ENCODE measurements around the gene OLFML2B. TPM values are rescaled to one million over a fixed set of nuclear protein-coding genes. Genes with fewer than 3 reads are reported as not detected.
"Not testable (repeated sequence)": the region's sequence is repeated elsewhere in the genome, so short reads cannot be mapped to it uniquely, and the experiment has no call there.

Gene OLFML2B
- total RNA-seq, 5 donors from 2014 or later (not counting 1 experiment from before 2014, with no cell fraction given): not detected

- Histone ChIP-seq H3K4me1 (ENCODE audit: control insufficient read depth in 1 of 2, extremely low read depth in 1 of 2, insufficient read depth in 2 of 2, low read length in 2 of 2) (peaks cover 0 to 4% of the 10 kb centered on the region in 2 experiments), H3K36me3 (ENCODE audit: control insufficient read depth in 2 of 2, extremely low read depth in 1 of 2, insufficient read depth in 1 of 2, low read length in 1 of 2) (no peaks in the 10 kb centered on the region), H3K9me3 (no peaks in the 10 kb centered on the region), H3K4me3 (ENCODE audit: control insufficient read depth in 1 of 2, extremely low read depth in 1 of 2, low read length in 1 of 2) (no peak overlapping the region), H3K27me3 (replicated peaks in 1 of 2; ENCODE audit: control insufficient read depth in 2 of 2, extremely low read depth in 1 of 2, insufficient read depth in 2 of 2, low read length in 1 of 2) (peaks cover 0 to 9% of the 10 kb centered on the region in 2 experiments), H3K27ac (ENCODE audit: low read length) (no peak overlapping the region)
- Mint-ChIP-seq H3K4me1 (peaks cover 6 to 8% (median 7%) of the 10 kb centered on the region in 3 donors), H3K4me3 (no peak overlapping the region), H3K27ac (no peak overlapping the region), H3K9me3 (peaks cover 0 to 6% (median 0%) of the 10 kb centered on the region in 3 donors), H3K36me3 (no peaks in the 10 kb centered on the region), H3K27me3 (peaks cover 2 to 15% of the 10 kb centered on the region in 2 donors)
- no peak for ATAC-seq (replicated peaks in 1 of 4)
- CTCF ChIA-PET: no interaction called here
- 92% methylated on average over 1 of the region's 4 CpGs for WGBS (ENCODE audit: insufficient coverage)
- POLR2A ChIA-PET: interaction anchor here in 1 of 2 donors (0.5 kb wide), 1 partner anchor 48 kb away, joined by 11 read pairs; no protein-coding TSS in a partner anchor
- DNase-seq: no peak
Measured at GRCh38 chr1:162018418-162018817, 5.3 kb downstream of the OLFML2B start.

- POLR2A ChIA-PET; H3K9me3 ChIP-seq; DNase-seq; H3K27me3 Mint-ChIP-seq; H3K36me3 ChIP-seq (ENCODE audit: control insufficient read depth in 2 of 2, extremely low read depth in 1 of 2, insufficient read depth in 1 of 2, low read length in 1 of 2); H3K4me1 Mint-ChIP-seq; H3K27ac Mint-ChIP-seq; CTCF ChIA-PET; H3K27me3 ChIP-seq (replicated peaks in 1 of 2; ENCODE audit: control insufficient read depth in 2 of 2, extremely low read depth in 1 of 2, insufficient read depth in 2 of 2, low read length in 1 of 2); H3K4me3 Mint-ChIP-seq; H3K4me1 ChIP-seq (ENCODE audit: control insufficient read depth in 1 of 2, extremely low read depth in 1 of 2, insufficient read depth in 2 of 2, low read length in 2 of 2); H3K27ac ChIP-seq (ENCODE audit: low read length); ATAC-seq (replicated peaks in 1 of 4); H3K4me3 ChIP-seq (ENCODE audit: control insufficient read depth in 1 of 2, extremely low read depth in 1 of 2, low read length in 1 of 2); H3K9me3 Mint-ChIP-seq; H3K36me3 Mint-ChIP-seq: not testable (repeated sequence)
Measured at GRCh38 chr1:162017791-162018190, 5.9 kb downstream of the OLFML2B start.

- no peaks in the 10 kb centered on the region for H3K4me1 ChIP-seq (ENCODE audit: control insufficient read depth in 1 of 2, extremely low read depth in 1 of 2, insufficient read depth in 2 of 2, low read length in 2 of 2)
- Mint-ChIP-seq H3K4me1 (no peaks in the 10 kb centered on the region), H3K27ac (no peak overlapping the region), H3K9me3 (peaks cover 0 to 8% (median 0%) of the 10 kb centered on the region in 3 donors), H3K27me3 (peaks cover 0 to 4% of the 10 kb centered on the region in 2 donors), H3K36me3 (no peaks in the 10 kb centered on the region), H3K4me3 (no peak overlapping the region)
- ChIA-PET POLR2A (no interaction called here), CTCF (no interaction called here)
- no peak overlapping the region for H3K4me3 ChIP-seq (ENCODE audit: control insufficient read depth in 1 of 2, extremely low read depth in 1 of 2, low read length in 1 of 2)
- DNase-seq (no peak), ATAC-seq (replicated peaks in 1 of 4) (no peak)
- H3K9me3 ChIP-seq: no peaks in the 10 kb centered on the region
- no peak overlapping the region for H3K27ac ChIP-seq (ENCODE audit: low read length)
- H3K36me3 ChIP-seq (ENCODE audit: control insufficient read depth in 2 of 2, extremely low read depth in 1 of 2, insufficient read depth in 1 of 2, low read length in 1 of 2): no peaks in the 10 kb centered on the region
- WGBS (ENCODE audit: insufficient coverage): no CpG with 5 or more reads among the region's 2 CpGs
- H3K27me3 ChIP-seq (replicated peaks in 1 of 2; ENCODE audit: control insufficient read depth in 2 of 2, extremely low read depth in 1 of 2, insufficient read depth in 2 of 2, low read length in 1 of 2): peaks cover 0 to 5% of the 10 kb centered on the region in 2 experiments
Measured at GRCh38 chr1:162016631-162017030, 7.0 kb downstream of the OLFML2B start.

GRCh38 chr1:162015196-162015595 lies 8.5 kb downstream of the OLFML2B start:
- no peaks in the 10 kb centered on the region for H3K9me3 ChIP-seq
- Mint-ChIP-seq H3K4me1 (no peaks in the 10 kb centered on the region), H3K9me3 (peaks cover 0 to 8% (median 0%) of the 10 kb centered on the region in 3 donors), H3K4me3 (no peak overlapping the region), H3K27me3 (peaks cover 1% of the 10 kb centered on the region in 2 donors), H3K36me3 (no peaks in the 10 kb centered on the region), H3K27ac (no peak overlapping the region)
- POLR2A ChIA-PET: no interaction called here
- H3K27me3 ChIP-seq (replicated peaks in 1 of 2; ENCODE audit: control insufficient read depth in 2 of 2, extremely low read depth in 1 of 2, insufficient read depth in 2 of 2, low read length in 1 of 2): peaks cover 0 to 16% of the 10 kb centered on the region in 2 experiments
- CTCF ChIA-PET: interaction anchor here in 1 of 2 donors (0.5 to 1.1 kb wide), 2 partner anchors 9 to 22 kb away, joined by 4 to 5 read pairs; partner anchors contain the start of gene OLFML2B
- H3K36me3 ChIP-seq (ENCODE audit: control insufficient read depth in 2 of 2, extremely low read depth in 1 of 2, insufficient read depth in 1 of 2, low read length in 1 of 2): no peaks in the 10 kb centered on the region
- no peak overlapping the region for H3K27ac ChIP-seq (ENCODE audit: low read length)
- ATAC-seq (replicated peaks in 1 of 4) (no peak), DNase-seq (no peak)
- WGBS (ENCODE audit: insufficient coverage): 58% methylated on average over 3 of the region's 3 CpGs
- H3K4me1 ChIP-seq (ENCODE audit: control insufficient read depth in 1 of 2, extremely low read depth in 1 of 2, insufficient read depth in 2 of 2, low read length in 2 of 2): no peaks in the 10 kb centered on the region
- H3K4me3 ChIP-seq (ENCODE audit: control insufficient read depth in 1 of 2, extremely low read depth in 1 of 2, low read length in 1 of 2): no peak overlapping the region

- H3K4me3 ChIP-seq (ENCODE audit: control insufficient read depth in 1 of 2, extremely low read depth in 1 of 2, low read length in 1 of 2): no peak overlapping the region
- H3K27me3 ChIP-seq (replicated peaks in 1 of 2; ENCODE audit: control insufficient read depth in 2 of 2, extremely low read depth in 1 of 2, insufficient read depth in 2 of 2, low read length in 1 of 2): peaks cover 0 to 21% of the 10 kb centered on the region in 2 experiments
- H3K27ac ChIP-seq (ENCODE audit: low read length): no peak overlapping the region
- H3K36me3 Mint-ChIP-seq: no peaks in the 10 kb centered on the region
- ATAC-seq (replicated peaks in 1 of 4) (no peak), DNase-seq (no peak)
- no peaks in the 10 kb centered on the region for H3K4me1 ChIP-seq (ENCODE audit: control insufficient read depth in 1 of 2, extremely low read depth in 1 of 2, insufficient read depth in 2 of 2, low read length in 2 of 2)
- POLR2A ChIA-PET: no interaction called here
- H3K9me3 Mint-ChIP-seq: peaks cover 0 to 8% (median 0%) of the 10 kb centered on the region in 3 donors
- no peaks in the 10 kb centered on the region for H3K9me3 ChIP-seq
- no peaks in the 10 kb centered on the region for H3K36me3 ChIP-seq (ENCODE audit: control insufficient read depth in 2 of 2, extremely low read depth in 1 of 2, insufficient read depth in 1 of 2, low read length in 1 of 2)
- H3K4me1 Mint-ChIP-seq: no peaks in the 10 kb centered on the region
- WGBS (ENCODE audit: insufficient coverage): no CpG with 5 or more reads among the region's 2 CpGs
- CTCF ChIA-PET: interaction anchor here in 1 of 2 donors (1.1 kb wide), 1 partner anchor 10 kb away, joined by 4 read pairs; the partner anchor contains the start of gene OLFML2B
- no peak overlapping the region for H3K4me3 Mint-ChIP-seq
- H3K27ac Mint-ChIP-seq: no peak overlapping the region
- H3K27me3 Mint-ChIP-seq: peaks cover 1 to 6% of the 10 kb centered on the region in 2 donors
Measured at GRCh38 chr1:162014202-162014601, 9.5 kb downstream of the OLFML2B start.

GRCh38 chr1:162013289-162013688 lies 10.4 kb downstream of the OLFML2B start:
- no peaks in the 10 kb centered on the region for H3K9me3 ChIP-seq
- H3K4me1 Mint-ChIP-seq: no peaks in the 10 kb centered on the region
- H3K4me3 Mint-ChIP-seq: no peak overlapping the region
- POLR2A ChIA-PET: no interaction called here
- H3K36me3 ChIP-seq (ENCODE audit: control insufficient read depth in 2 of 2, extremely low read depth in 1 of 2, insufficient read depth in 1 of 2, low read length in 1 of 2): no peaks in the 10 kb centered on the region
- DNase-seq: no peak
- no peaks in the 10 kb centered on the region for H3K4me1 ChIP-seq (ENCODE audit: control insufficient read depth in 1 of 2, extremely low read depth in 1 of 2, insufficient read depth in 2 of 2, low read length in 2 of 2)
- H3K36me3 Mint-ChIP-seq: no peaks in the 10 kb centered on the region
- no peak overlapping the region for H3K27ac Mint-ChIP-seq
- H3K27me3 ChIP-seq (replicated peaks in 1 of 2; ENCODE audit: control insufficient read depth in 2 of 2, extremely low read depth in 1 of 2, insufficient read depth in 2 of 2, low read length in 1 of 2): peaks cover 0 to 27% of the 10 kb centered on the region in 2 experiments
- H3K27me3 Mint-ChIP-seq: peaks cover 1 to 6% of the 10 kb centered on the region in 2 donors
- peaks cover 0 to 8% (median 0%) of the 10 kb centered on the region in 3 donors for H3K9me3 Mint-ChIP-seq
- H3K4me3 ChIP-seq (ENCODE audit: control insufficient read depth in 1 of 2, extremely low read depth in 1 of 2, low read length in 1 of 2): no peak overlapping the region
- H3K27ac ChIP-seq (ENCODE audit: low read length): no peak overlapping the region
- CTCF ChIA-PET: no interaction called here
- no peak for ATAC-seq (replicated peaks in 1 of 4)
